ENCODE results near the gene GPR149. TPM values are rescaled to one million over a fixed set of nuclear protein-coding genes. Genes with fewer than 3 reads are reported as not detected.

The GPR149 gene
- total and polyA plus RNA-seq, 7 donors = not detected

DNA sequence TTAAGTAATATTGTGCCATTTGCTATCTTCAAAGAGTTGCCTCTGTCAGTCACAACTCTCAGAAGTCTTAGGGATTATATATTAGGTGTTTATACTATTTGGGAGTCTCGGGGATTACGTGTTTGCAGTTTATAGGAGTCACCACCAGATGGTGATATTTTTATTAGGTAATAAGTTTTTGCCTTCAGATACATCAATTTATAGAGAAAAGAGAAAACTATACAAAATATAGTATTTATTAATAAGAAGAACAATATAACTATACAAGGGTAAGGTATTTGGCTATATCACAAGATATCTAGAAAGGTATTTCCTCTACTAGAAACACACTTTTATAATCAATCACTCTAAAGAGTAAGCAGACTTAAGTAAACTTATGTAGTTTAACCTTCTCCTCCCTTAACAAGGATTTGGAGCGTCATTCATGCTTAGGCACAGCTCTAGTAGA lies 95.0 kb downstream of the GPR149 start:
- intact Hi-C loops (cut with DNase I) = loop anchor here (10.0 kb wide), 1 partner anchor 990 kb away; no protein-coding TSS in a partner anchor
- 3 to 17% methylated on average over 3 of the region's 3 CpGs for WGBS, 2 donors

DNA sequence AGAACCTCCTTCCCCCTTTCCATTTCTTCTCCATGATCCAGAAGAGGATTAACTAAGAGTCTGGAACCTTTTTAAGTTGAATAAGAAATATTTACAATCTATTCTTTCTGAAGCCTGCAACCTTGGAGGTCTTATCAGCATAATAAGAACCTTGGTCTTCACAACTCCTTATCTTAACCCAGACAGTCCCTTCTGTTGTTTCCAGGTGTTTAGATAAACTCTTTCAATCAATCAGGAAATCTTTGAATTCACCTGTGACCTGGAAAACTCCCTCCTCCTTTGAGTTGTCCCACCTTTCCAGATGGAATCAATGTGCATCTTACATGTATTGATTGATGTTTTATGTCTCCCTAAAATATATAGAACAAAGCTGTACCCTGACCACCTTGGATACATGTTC lies 102.1 kb downstream of the GPR149 start:
- Histone ChIP-seq H3K36me3 (no peaks in the 10 kb centered on the region), H3K9me3 (no peaks in the 10 kb centered on the region), H3K4me1 (peaks cover 0 to 12% (median 10%) of the 10 kb centered on the region in 4 donors), H3K27me3 (no peaks in the 10 kb centered on the region), H3K4me3 (no peak overlapping the region), H3K27ac (no peak overlapping the region)
- TF ChIP-seq, protein P1, sequence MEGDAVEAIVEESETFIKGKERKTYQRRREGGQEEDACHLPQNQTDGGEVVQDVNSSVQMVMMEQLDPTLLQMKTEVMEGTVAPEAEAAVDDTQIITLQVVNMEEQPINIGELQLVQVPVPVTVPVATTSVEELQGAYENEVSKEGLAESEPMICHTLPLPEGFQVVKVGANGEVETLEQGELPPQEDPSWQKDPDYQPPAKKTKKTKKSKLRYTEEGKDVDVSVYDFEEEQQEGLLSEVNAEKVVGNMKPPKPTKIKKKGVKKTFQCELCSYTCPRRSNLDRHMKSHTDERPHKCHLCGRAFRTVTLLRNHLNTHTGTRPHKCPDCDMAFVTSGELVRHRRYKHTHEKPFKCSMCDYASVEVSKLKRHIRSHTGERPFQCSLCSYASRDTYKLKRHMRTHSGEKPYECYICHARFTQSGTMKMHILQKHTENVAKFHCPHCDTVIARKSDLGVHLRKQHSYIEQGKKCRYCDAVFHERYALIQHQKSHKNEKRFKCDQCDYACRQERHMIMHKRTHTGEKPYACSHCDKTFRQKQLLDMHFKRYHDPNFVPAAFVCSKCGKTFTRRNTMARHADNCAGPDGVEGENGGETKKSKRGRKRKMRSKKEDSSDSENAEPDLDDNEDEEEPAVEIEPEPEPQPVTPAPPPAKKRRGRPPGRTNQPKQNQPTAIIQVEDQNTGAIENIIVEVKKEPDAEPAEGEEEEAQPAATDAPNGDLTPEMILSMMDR (IDR thresholded peaks at IDR 0.05) = no peak
- no peak for TF ChIP-seq EP300 (IDR thresholded peaks at IDR 0.05)
- TF ChIP-seq POLR2AphosphoS5 (IDR thresholded peaks at IDR 0.05) = no peak
- TF ChIP-seq POLR2A (IDR thresholded peaks at IDR 0.05) = no peak
- intact Hi-C loops (cut with DNase I) = loop anchor here (10.0 kb wide), 1 partner anchor 203 kb away; the partner anchor contains the start of gene ARHGEF26
- DNase-seq = no peak

More for the DNA sequence above, 95.0 kb downstream of the GPR149 start:
- H3K4me1 ChIP-seq = no peaks in the 10 kb centered on the region
- no peaks in the 10 kb centered on the region for H3K36me3 ChIP-seq
- DNase-seq = no peak
- H3K4me3 ChIP-seq = no peak overlapping the region
- no peak overlapping the region for H3K27ac ChIP-seq
- TF ChIP-seq, protein P1 (IDR thresholded peaks at IDR 0.05) = peak in 3 of 4 experiments; percentile 17 to 57 (median 37)
- no peak for TF ChIP-seq POLR2AphosphoS5 (IDR thresholded peaks at IDR 0.05)
- H3K9me3 ChIP-seq = no peaks in the 10 kb centered on the region
- H3K27me3 ChIP-seq = no peaks in the 10 kb centered on the region

DNA sequence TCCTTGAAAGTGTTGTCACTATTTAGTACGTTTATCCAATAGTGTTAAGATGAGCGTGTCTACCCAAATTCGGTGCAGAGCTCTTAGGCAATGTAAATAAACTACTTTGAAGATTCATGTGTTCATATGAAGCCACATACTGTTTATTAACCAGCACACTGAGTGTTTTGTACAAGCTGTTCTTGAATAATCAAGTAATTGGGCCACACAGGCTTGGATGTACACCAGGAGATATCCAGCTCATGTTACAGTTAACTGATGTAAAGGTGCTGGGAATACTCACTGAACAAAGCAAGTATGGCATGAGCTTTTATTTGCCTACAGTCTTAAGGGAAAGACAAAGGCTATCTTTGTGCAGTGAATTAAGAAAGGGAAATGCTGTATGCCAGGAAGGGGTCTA lies 105.1 kb downstream of the GPR149 start:
- TF ChIP-seq POLR2A (IDR thresholded peaks at IDR 0.05) (no peak), EP300 (IDR thresholded peaks at IDR 0.05) (no peak), POLR2AphosphoS5 (IDR thresholded peaks at IDR 0.05) (no peak)
- TF ChIP-seq, protein P1 (IDR thresholded peaks at IDR 0.05) = no peak
- H3K9me3 ChIP-seq = no peaks in the 10 kb centered on the region
- no peaks in the 10 kb centered on the region for H3K36me3 ChIP-seq
- H3K27me3 ChIP-seq = no peaks in the 10 kb centered on the region
- 60 to 79% methylated on average over 3 of the region's 3 CpGs for WGBS, 2 donors
- peaks cover 0 to 37% (median 34%) of the 10 kb centered on the region in 4 donors for H3K4me1 ChIP-seq
- intact Hi-C loops (cut with DNase I) = loop anchor here (10.0 kb wide), 1 partner anchor 200 kb away; the partner anchor contains the start of gene ARHGEF26
- no peak for DNase-seq
- H3K4me3 ChIP-seq = peak overlapping the region; percentile 62 to 80 (median 76)
- H3K27ac ChIP-seq = peak overlapping the region; percentile 86 to 92 (median 90)

DNA sequence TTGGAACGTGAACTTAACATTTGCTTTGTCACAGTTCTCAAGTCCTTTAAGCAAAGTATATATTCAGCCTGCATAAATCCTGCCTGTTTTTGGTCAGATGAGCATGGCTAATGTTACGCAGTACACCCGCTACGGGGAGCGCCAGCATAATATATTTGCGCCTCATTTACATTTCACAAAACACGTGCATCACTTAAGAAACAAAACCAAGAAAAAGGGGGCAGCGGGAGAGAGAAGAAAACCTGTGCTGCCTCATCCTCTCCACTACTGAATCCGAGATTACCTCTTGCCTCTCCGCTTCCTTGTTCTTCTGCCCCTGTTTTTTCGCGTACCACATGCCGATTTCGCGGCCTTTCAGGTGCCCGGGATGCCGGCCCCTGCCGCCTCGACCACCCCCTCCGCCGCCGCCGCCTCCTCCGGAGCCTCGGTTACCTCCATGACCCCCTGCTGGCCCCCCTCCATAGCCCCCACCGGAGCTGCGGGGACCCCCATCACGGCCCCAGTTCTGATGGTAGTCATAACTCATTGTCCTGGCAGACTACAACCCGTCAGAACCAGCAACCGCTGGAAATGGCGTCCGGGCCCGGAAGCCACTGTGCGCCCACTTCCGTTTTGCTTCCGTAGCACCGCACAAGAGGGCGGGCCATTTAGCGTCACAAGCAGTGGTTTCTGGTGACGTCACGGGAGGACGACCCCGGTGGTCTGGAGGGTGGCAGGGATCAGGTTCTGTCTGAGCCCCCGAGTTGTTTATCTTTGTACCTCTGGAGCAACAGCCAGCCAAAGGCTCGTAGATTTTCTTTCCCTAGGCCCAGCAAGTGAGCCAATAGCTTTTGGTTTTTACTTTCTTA lies 105.9 kb downstream of the GPR149 start, which contains the start of gene DHX36:
DHX36 (minus strand) TSS at position 597 of the 848 bp plus-strand sequence; CDS start at position 526, 71 bp downstream.
- 0 to 1% methylated on average over 45 of the region's 45 CpGs for WGBS, 2 donors
- TF ChIP-seq EP300 (IDR thresholded peaks at IDR 0.05) (no peak), POLR2AphosphoS5 (IDR thresholded peaks at IDR 0.05) (peak; percentile 82 to 91 (median 87)), POLR2A (IDR thresholded peaks at IDR 0.05) (peak; percentile 57 to 77)
- TF ChIP-seq, protein P1 (IDR thresholded peaks at IDR 0.05) = no peak

More for the DNA sequence above, 105.9 kb downstream of the GPR149 start, which contains the start of gene DHX36:
- Histone ChIP-seq H3K36me3 (no peaks in the 10 kb centered on the region), H3K9me3 (no peaks in the 10 kb centered on the region), H3K4me3 (peak within 1 kb of the TSS; percentile 62 to 80 (median 76)), H3K4me1 (peaks cover 0 to 44% (median 39%) of the 10 kb centered on the region in 4 donors), H3K27me3 (no peaks in the 10 kb centered on the region), H3K27ac (peak within 1 kb of the TSS; percentile 86 to 92 (median 90))
- DNase-seq = peak; percentile 95
- intact Hi-C loops (cut with DNase I) = loop anchor here (10.0 kb wide), 1 partner anchor 199 kb away; the partner anchor contains the start of gene ARHGEF26
